Parathyroid adenoma (tissue), 2 donors: ENCODE measurements around the gene HS3ST2.

Source experiments
- H2AFZ ChIP-seq: fragments of 300-600 bp; sonication (generic); one replicate; pipeline ENCODE4 v1.7.0; 2017; ENCODE audit warnings: antibody characterized with exemption, mild to moderate bottlenecking
- H3K27ac ChIP-seq: fragments of 300-600 bp; sonication (generic); one replicate; pipeline ENCODE4 v1.7.0; 2017
- H3K27me3 ChIP-seq: fragments of 300-600 bp; sonication (generic); one replicate; pipeline ENCODE4 v1.7.0; 2017; ENCODE audit warnings: low read length; ENCODE audit not compliant: control insufficient read depth, insufficient read depth
- H3K36me3 ChIP-seq: fragments of 300-600 bp; sonication (generic); one replicate; pipeline ENCODE4 v1.7.0; 2017; ENCODE audit warnings: low read length; ENCODE audit not compliant: control insufficient read depth, insufficient read depth
- H3K4me1 ChIP-seq: fragments of 300-600 bp; sonication (generic); one replicate; pipeline ENCODE4 v1.7.0; 2017; ENCODE audit warnings: control low read depth
- H3K4me2 ChIP-seq: fragments of 300-600 bp; sonication (generic); one replicate; pipeline ENCODE4 v1.7.0; 2017; ENCODE audit warnings: low read length
- H3K4me3 ChIP-seq: fragments of 300-600 bp; sonication (generic); one replicate; pipeline ENCODE4 v1.7.0; 2017; ENCODE audit warnings: low read depth, low read length
- H3K79me2 ChIP-seq: fragments of 300-600 bp; sonication (generic); one replicate; pipeline ENCODE4 v1.7.0; 2017; ENCODE audit warnings: control low read depth
- H3K9ac ChIP-seq: fragments of 300-600 bp; sonication (generic); one replicate; pipeline ENCODE4 v1.7.0; 2017; ENCODE audit warnings: mild to moderate bottlenecking
- H3K9me3 ChIP-seq: fragments of 300-600 bp; sonication (generic); one replicate; pipeline ENCODE4 v1.7.0; 2017; ENCODE audit warnings: low read length; ENCODE audit not compliant: control insufficient read depth
- CTCF ChIP-seq: fragments of 300-600 bp; sonication (generic); IDR thresholded peaks from one replicate; pipeline ENCODE4 v1.7.0; 2017; ENCODE audit warnings: antibody characterized with exemption, mild to moderate bottlenecking
- donor health status: primary hyperparathyroidism.

The HS3ST2 gene

DNA sequence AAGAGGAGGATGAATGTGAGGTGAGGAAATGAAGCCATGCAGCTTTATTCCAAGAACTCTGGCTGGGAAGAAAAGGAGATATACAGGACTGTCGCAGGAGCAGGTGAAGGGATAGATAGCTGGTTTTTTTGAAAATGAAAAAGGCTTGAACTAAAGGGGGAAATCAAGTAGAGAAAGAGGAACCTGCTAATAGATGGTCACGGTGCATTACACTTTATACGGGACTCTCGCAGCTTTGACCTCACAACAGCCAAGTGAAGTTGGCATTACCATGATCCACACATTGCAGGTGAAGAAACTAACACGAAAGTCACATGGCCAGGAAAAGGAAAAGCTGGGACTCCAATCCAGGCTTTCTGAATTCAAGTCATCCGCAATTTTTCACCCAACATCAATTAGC, 86.9 kb downstream of the HS3ST2 start:
- no peaks in the 10 kb centered on the region for H3K27me3 ChIP-seq
- H3K4me1 ChIP-seq = no peaks in the 10 kb centered on the region
- TF ChIP-seq CTCF = no peak
- H3K27ac ChIP-seq = no peak overlapping the region
- H3K9ac ChIP-seq = no peak overlapping the region
- H3K36me3 ChIP-seq = no peaks in the 10 kb centered on the region
- no peak overlapping the region for H3K4me3 ChIP-seq
- no peak overlapping the region for H3K4me2 ChIP-seq
- no peak overlapping the region for H2AFZ ChIP-seq
- no peaks in the 10 kb centered on the region for H3K9me3 ChIP-seq
- no peaks in the 10 kb centered on the region for H3K79me2 ChIP-seq

DNA sequence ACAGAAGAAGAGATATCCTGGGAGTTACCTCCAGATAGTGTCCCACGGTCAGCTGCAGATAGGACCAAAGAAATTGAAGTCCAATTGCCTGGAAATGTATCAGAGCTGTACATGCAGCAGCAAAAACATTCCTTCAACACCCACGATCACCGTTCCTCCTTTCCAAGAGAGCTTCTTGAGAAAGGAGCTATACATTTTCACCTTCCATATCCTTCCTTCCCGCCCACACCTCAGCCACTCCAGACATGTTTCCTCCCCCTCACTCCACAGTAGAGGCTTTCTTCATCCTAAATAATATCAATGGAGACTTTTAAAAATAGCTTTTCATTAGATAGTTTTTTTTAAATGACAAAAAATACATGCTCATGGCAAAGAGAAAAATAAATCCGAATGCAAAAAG, 87.6 kb downstream of the HS3ST2 start:
- H3K79me2 ChIP-seq = no peaks in the 10 kb centered on the region
- no peak overlapping the region for H3K27ac ChIP-seq
- H2AFZ ChIP-seq = no peak overlapping the region
- no peaks in the 10 kb centered on the region for H3K36me3 ChIP-seq
- no peak overlapping the region for H3K9ac ChIP-seq
- no peak overlapping the region for H3K4me2 ChIP-seq
- no peaks in the 10 kb centered on the region for H3K9me3 ChIP-seq
- no peak overlapping the region for H3K4me3 ChIP-seq
- no peak for TF ChIP-seq CTCF
- H3K4me1 ChIP-seq = no peaks in the 10 kb centered on the region
- H3K27me3 ChIP-seq = no peaks in the 10 kb centered on the region

DNA sequence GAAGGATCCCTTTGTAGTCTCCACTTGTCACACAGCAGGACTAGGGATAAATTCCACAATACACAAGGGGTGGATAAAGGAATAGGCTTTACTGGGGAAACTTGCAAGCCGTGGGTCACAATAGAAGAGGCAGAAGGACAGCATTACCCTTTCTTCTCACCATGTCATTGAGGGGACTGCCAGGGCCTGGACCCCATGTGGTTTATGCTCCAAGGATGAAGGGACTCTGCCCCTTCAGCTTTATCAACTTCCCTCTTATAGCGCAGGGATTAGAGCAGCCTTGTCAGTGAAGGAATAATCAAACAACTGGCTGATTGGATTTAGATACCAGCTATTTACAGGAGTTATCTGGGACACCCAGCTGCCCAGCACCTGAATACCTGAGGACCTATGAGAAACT, 89.8 kb downstream of the HS3ST2 start:
- H3K4me3 ChIP-seq = no peak overlapping the region
- H3K36me3 ChIP-seq = no peaks in the 10 kb centered on the region
- no peak for TF ChIP-seq CTCF
- H3K27ac ChIP-seq = no peak overlapping the region
- H3K9me3 ChIP-seq = no peaks in the 10 kb centered on the region
- H3K4me1 ChIP-seq = no peaks in the 10 kb centered on the region
- H3K9ac ChIP-seq = no peak overlapping the region
- no peak overlapping the region for H2AFZ ChIP-seq
- H3K27me3 ChIP-seq = no peaks in the 10 kb centered on the region
- no peaks in the 10 kb centered on the region for H3K79me2 ChIP-seq
- H3K4me2 ChIP-seq = no peak overlapping the region

- Histone ChIP-seq H3K4me2 (no peak overlapping the region), H3K9me3 (no peaks in the 10 kb centered on the region), H3K79me2 (no peaks in the 10 kb centered on the region), H3K27ac (no peak overlapping the region), H3K4me1 (no peaks in the 10 kb centered on the region), H2AFZ (no peak overlapping the region), H3K4me3 (no peak overlapping the region), H3K9ac (no peak overlapping the region), H3K36me3 (no peaks in the 10 kb centered on the region), H3K27me3 (no peaks in the 10 kb centered on the region)
- no peak for TF ChIP-seq CTCF
Observed at GRCh38 chr16:22912654-22913053, 98.7 kb downstream of the HS3ST2 start.

DNA sequence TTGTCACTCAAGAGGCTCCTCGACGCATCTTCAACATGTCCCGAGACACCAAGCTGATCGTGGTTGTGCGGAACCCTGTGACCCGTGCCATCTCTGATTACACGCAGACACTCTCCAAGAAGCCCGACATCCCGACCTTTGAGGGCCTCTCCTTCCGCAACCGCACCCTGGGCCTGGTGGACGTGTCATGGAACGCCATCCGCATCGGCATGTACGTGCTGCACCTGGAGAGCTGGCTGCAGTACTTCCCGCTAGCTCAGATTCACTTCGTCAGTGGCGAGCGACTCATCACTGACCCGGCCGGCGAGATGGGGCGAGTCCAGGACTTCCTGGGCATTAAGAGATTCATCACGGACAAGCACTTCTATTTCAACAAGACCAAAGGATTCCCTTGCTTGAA, 101.0 kb downstream of the HS3ST2 start:
- Histone ChIP-seq H3K4me3 (no peak overlapping the region), H2AFZ (no peak overlapping the region), H3K9ac (no peak overlapping the region), H3K27me3 (no peaks in the 10 kb centered on the region), H3K9me3 (no peaks in the 10 kb centered on the region), H3K4me1 (no peaks in the 10 kb centered on the region), H3K4me2 (no peak overlapping the region), H3K36me3 (no peaks in the 10 kb centered on the region), H3K79me2 (no peaks in the 10 kb centered on the region), H3K27ac (no peak overlapping the region)
- TF ChIP-seq CTCF = no peak
